ENCODE results near the gene NUMBL. TPM values are rescaled to one million over a fixed set of nuclear protein-coding genes. Genes with fewer than 3 reads are reported as not detected.

NUMBL gene
- total and polyA plus RNA-seq, 2 of the 4 experiments (the other 2 are of a cell fraction), result 6.3 to 29.0 TPM

DNA sequence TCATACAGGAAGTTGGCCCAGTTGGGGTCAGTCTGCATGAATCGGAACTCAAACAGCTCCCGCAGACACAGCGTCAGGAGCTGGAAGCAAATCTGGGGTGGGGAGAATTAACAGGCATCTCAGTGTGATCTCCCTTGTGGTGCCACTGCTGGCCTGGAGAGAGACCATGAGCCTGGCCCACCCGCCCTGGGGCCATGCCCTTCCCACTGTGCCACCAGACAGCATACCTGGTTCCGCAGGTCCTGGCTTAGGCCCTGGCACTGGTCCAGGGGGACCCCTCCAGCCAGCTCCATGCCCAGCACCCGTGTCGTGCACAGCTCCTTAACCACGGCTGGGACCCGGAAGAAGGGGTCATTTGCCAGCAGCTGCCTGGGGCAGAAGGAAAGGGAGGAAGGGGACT lies 9.6 kb upstream of the NUMBL start:
- no peak overlapping the region for H3K23ac ChIP-seq (ENCODE audit: low read depth, low read length)
- no peak overlapping the region for H2BK20ac ChIP-seq (ENCODE audit: low read depth, low read length)
- no peak overlapping the region for H3K27ac ChIP-seq (ENCODE audit: insufficient read depth, low read length)
- H2AK5ac ChIP-seq (ENCODE audit: low read depth, low read length), result no peak overlapping the region
- H3K36me3 ChIP-seq (ENCODE audit: control insufficient read depth, insufficient read depth, low read length), result peaks cover 64% of the 10 kb centered on the region
- no peaks in the 10 kb centered on the region for H3K27me3 ChIP-seq (ENCODE audit: control insufficient read depth, insufficient read depth, low read length)
- dilution Hi-C loops (cut with HindIII; ENCODE audit: low sequenced_read_pairs, unreplicated experiment) (no loop called here), in situ Hi-C loops (cut with MboI; ENCODE audit: low sequenced_read_pairs) (no loop called here), intact Hi-C loops (cut with micrococcal nuclease) (no loop called here)
- TF ChIP-seq MXI1 (IDR thresholded peaks at IDR 0.05; ENCODE audit: borderline replicate concordance, low read depth, low read length) (no peak), RCOR1 (IDR thresholded peaks at IDR 0.05; ENCODE audit: insufficient replicate concordance, low read length) (no peak), FOS (IDR thresholded peaks at IDR 0.05; ENCODE audit: low read depth, low read length) (no peak), SMC3 (IDR thresholded peaks at IDR 0.05; ENCODE audit: low read depth, low read length) (no peak), NFE2L2 (IDR thresholded peaks at IDR 0.05; ENCODE audit: low read depth, low read length) (no peak), POLR2A (IDR thresholded peaks at IDR 0.05; ENCODE audit: low read depth, low read length) (no peak), RAD21 (IDR thresholded peaks at IDR 0.05; ENCODE audit: low read length) (no peak), CHD1 (IDR thresholded peaks at IDR 0.05; ENCODE audit: low read depth, low read length) (no peak), CEBPB (IDR thresholded peaks at IDR 0.05; ENCODE audit: low read depth, low read length) (no peak), MAZ (IDR thresholded peaks at IDR 0.05; ENCODE audit: borderline replicate concordance, low read depth, low read length) (no peak), RFX5 (IDR thresholded peaks at IDR 0.05; ENCODE audit: low read depth, low read length) (no peak), MAFK (IDR thresholded peaks at IDR 0.05; ENCODE audit: low read depth, low read length) (no peak), BHLHE40 (IDR thresholded peaks at IDR 0.05; ENCODE audit: low read depth, low read length) (no peak)
- TF ChIP-seq, protein P1, sequence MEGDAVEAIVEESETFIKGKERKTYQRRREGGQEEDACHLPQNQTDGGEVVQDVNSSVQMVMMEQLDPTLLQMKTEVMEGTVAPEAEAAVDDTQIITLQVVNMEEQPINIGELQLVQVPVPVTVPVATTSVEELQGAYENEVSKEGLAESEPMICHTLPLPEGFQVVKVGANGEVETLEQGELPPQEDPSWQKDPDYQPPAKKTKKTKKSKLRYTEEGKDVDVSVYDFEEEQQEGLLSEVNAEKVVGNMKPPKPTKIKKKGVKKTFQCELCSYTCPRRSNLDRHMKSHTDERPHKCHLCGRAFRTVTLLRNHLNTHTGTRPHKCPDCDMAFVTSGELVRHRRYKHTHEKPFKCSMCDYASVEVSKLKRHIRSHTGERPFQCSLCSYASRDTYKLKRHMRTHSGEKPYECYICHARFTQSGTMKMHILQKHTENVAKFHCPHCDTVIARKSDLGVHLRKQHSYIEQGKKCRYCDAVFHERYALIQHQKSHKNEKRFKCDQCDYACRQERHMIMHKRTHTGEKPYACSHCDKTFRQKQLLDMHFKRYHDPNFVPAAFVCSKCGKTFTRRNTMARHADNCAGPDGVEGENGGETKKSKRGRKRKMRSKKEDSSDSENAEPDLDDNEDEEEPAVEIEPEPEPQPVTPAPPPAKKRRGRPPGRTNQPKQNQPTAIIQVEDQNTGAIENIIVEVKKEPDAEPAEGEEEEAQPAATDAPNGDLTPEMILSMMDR (conservative IDR thresholded peaks at IDR 0.05; ENCODE audit: low read depth, low read length), result no peak
- TF ChIP-seq, protein P2, sequence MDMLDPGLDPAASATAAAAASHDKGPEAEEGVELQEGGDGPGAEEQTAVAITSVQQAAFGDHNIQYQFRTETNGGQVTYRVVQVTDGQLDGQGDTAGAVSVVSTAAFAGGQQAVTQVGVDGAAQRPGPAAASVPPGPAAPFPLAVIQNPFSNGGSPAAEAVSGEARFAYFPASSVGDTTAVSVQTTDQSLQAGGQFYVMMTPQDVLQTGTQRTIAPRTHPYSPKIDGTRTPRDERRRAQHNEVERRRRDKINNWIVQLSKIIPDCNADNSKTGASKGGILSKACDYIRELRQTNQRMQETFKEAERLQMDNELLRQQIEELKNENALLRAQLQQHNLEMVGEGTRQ (IDR thresholded peaks at IDR 0.05; ENCODE audit: low read depth, low read length), result no peak
- TF ChIP-seq, protein P3, sequence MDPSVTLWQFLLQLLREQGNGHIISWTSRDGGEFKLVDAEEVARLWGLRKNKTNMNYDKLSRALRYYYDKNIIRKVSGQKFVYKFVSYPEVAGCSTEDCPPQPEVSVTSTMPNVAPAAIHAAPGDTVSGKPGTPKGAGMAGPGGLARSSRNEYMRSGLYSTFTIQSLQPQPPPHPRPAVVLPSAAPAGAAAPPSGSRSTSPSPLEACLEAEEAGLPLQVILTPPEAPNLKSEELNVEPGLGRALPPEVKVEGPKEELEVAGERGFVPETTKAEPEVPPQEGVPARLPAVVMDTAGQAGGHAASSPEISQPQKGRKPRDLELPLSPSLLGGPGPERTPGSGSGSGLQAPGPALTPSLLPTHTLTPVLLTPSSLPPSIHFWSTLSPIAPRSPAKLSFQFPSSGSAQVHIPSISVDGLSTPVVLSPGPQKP (IDR thresholded peaks at IDR 0.05; ENCODE audit: borderline replicate concordance, low read depth, low read length), result no peak
- no peaks in the 10 kb centered on the region for H3K9me3 ChIP-seq (ENCODE audit: control insufficient read depth, insufficient read depth, low read length)
- no peak overlapping the region for H2BK15ac ChIP-seq (ENCODE audit: low read depth, low read length)
- BruUV-seq (replicated peaks), result no TSS peak
- H4K8ac ChIP-seq (ENCODE audit: low read depth in 2 of 2, low read length in 2 of 2), result no peak overlapping the region
- DNase-seq (no peak), ATAC-seq (ENCODE audit: low read depth) (no peak)
- no peak overlapping the region for H4K91ac ChIP-seq (ENCODE audit: insufficient read depth, low read depth, low read length)
- no peak overlapping the region for H3K14ac ChIP-seq (replicated peaks; ENCODE audit: low read depth, low read length)
- H3K9me1 ChIP-seq (ENCODE audit: insufficient read depth, low read length), result peaks cover 11% of the 10 kb centered on the region; the same call in 1 of the 2 replicates
- H3K9ac ChIP-seq (ENCODE audit: low read depth, low read length), result no peak overlapping the region
- H3K4ac ChIP-seq (ENCODE audit: low read depth, low read length), result no peak overlapping the region
- ChIA-PET CTCF (no interaction called here), POLR2A (ENCODE audit: unreplicated experiment) (no interaction called here)
- no peaks in the 10 kb centered on the region for H4K20me1 ChIP-seq (ENCODE audit: insufficient read depth, low read length)
- no peak overlapping the region for H3K4me2 ChIP-seq (ENCODE audit: low read depth, low read length)
- H3K4me1 ChIP-seq (ENCODE audit: control insufficient read depth, insufficient read depth, low read length), result no peaks in the 10 kb centered on the region
- H2BK120ac ChIP-seq (ENCODE audit: low read depth, low read length), result no peak overlapping the region
- no peak overlapping the region for H2BK5ac ChIP-seq (ENCODE audit: low read depth, low read length, poor library complexity, severe bottlenecking)
- H2AFZ ChIP-seq (replicated peaks; ENCODE audit: low read length, poor library complexity), result no peak overlapping the region
- H3K4me3 ChIP-seq (ENCODE audit: insufficient read depth, low read depth, low read length), result no peak overlapping the region
- no peak overlapping the region for H3K18ac ChIP-seq (ENCODE audit: low read depth, low read length)
- no peak overlapping the region for H4K5ac ChIP-seq (ENCODE audit: low read depth, low read length)
- no peaks in the 10 kb centered on the region for H3K79me1 ChIP-seq (ENCODE audit: low read depth in 1 of 2, low read length in 2 of 2)
- no peak overlapping the region for H2AK9ac ChIP-seq (replicated peaks; ENCODE audit: low read depth, low read length, poor library complexity)
- no peak overlapping the region for H3K56ac ChIP-seq (ENCODE audit: extremely low read depth, insufficient read depth, low read length)
- whole genome bisulfite sequencing, 2 experiments (ENCODE audit: extremely low coverage in 2 of 2, insufficient read length in 1 of 2), result 80% methylated on average over 1 of the region's 9 CpGs; no CpG with 5 or more reads in 1 of the 2 experiments
